DOHH2 (cell line): Measurements from ENCODE around the gene LRRC46.

Source experiments
- H3F3A ChIP-seq: fragments of 200-600 bp; sonication (generic), shearing (Covaris generic); 2 replicates; pipeline ENCODE4 v1.6.0; 2016; ENCODE audit warnings: antibody characterized with exemption, mild to moderate bottlenecking; ENCODE audit not compliant: control insufficient read depth, insufficient read depth
- H3K27ac ChIP-seq: fragments of 200-600 bp; sonication (generic); 2 replicates; pipeline ENCODE4 v1.5.1; 2014; ENCODE audit warnings: low read depth, mild to moderate bottlenecking, low read length, moderate library complexity
- H3K27me3 ChIP-seq: fragments of 200-600 bp; sonication (generic); 2 replicates; pipeline ENCODE4 v1.6.1; 2014; ENCODE audit warnings: mild to moderate bottlenecking, low read length, mixed read lengths; ENCODE audit not compliant: control insufficient read depth
- H3K36me3 ChIP-seq: fragments of 200-600 bp; sonication (generic); 2 replicates; pipeline ENCODE4 v1.6.1; 2014; ENCODE audit warnings: mild to moderate bottlenecking, low read length, moderate library complexity, mixed read lengths; ENCODE audit not compliant: control insufficient read depth
- H3K4me1 ChIP-seq: fragments of 200-600 bp; sonication (generic); 2 replicates; pipeline ENCODE4 v1.6.1; 2014; ENCODE audit warnings: mild to moderate bottlenecking, low read length, mixed read lengths; ENCODE audit not compliant: control insufficient read depth
- H3K4me2 ChIP-seq: fragments of 200-600 bp; sonication (generic); 2 replicates; pipeline ENCODE4 v1.6.0; 2014; ENCODE audit warnings: mild to moderate bottlenecking, low read length, moderate library complexity
- H3K4me3 ChIP-seq: fragments of 200-600 bp; sonication (generic); 2 replicates; pipeline ENCODE4 v1.5.1; 2014; ENCODE audit warnings: mild to moderate bottlenecking, low read length, mixed read lengths
- H3K79me2 ChIP-seq: fragments of 200-600 bp; sonication (generic); 2 replicates; pipeline ENCODE4 v1.6.1; 2014; ENCODE audit warnings: mild to moderate bottlenecking, low read length, mixed read lengths; ENCODE audit not compliant: control insufficient read depth
- H3K9me2 ChIP-seq: fragments of 200-600 bp; sonication (generic); replicated peaks from 2 replicates; pipeline ENCODE4 v1.6.1; 2014; ENCODE audit warnings: mild to moderate bottlenecking, low read length, mixed read lengths; ENCODE audit not compliant: control insufficient read depth
- H3K9me3 ChIP-seq: fragments of 200-600 bp; sonication (generic); 2 replicates; pipeline ENCODE4 v1.6.1; 2014; ENCODE audit warnings: antibody characterized with exemption, low read length, mixed read lengths; ENCODE audit not compliant: control insufficient read depth, insufficient read depth
- H4K20me1 ChIP-seq: fragments of 200-600 bp; sonication (generic); 2 replicates; pipeline ENCODE4 v1.6.0; 2014; ENCODE audit warnings: low read depth, mild to moderate bottlenecking, antibody characterized with exemption, low read length, moderate library complexity; ENCODE audit not compliant: control insufficient read depth, insufficient read depth
- CTCF ChIP-seq: fragments of 200-600 bp; sonication (generic); IDR thresholded peaks from one replicate; pipeline ENCODE4 v1.5.1; 2014; ENCODE audit warnings: antibody characterized with exemption, mild to moderate bottlenecking, low read depth, low read length; ENCODE audit not compliant: poor library complexity, severe bottlenecking
- EZH2phosphoT487 ChIP-seq: fragments of 200-600 bp; sonication (generic); IDR thresholded peaks from 2 replicates; pipeline ENCODE4 v1.6.1; 2017; ENCODE audit warnings: borderline replicate concordance, mild to moderate bottlenecking, antibody characterized with exemption, low read length, moderate library complexity, mixed read lengths

Gene LRRC46

GRCh38 chr17:47844227-47844626 lies 12.8 kb downstream of the LRRC46 start:
- no peaks in the 10 kb centered on the region for H3K9me2 ChIP-seq
- no peak overlapping the region for H3K27ac ChIP-seq
- TF ChIP-seq EZH2phosphoT487 (no peak), CTCF (no peak)

GRCh38 chr17:47844814-47845715 lies 13.6 kb downstream of the LRRC46 start:
- Histone ChIP-seq H3K4me1 (peaks cover 20% of the 10 kb centered on the region), H3F3A (no peaks in the 10 kb centered on the region), H3K4me2 (no peak overlapping the region), H3K4me3 (no peak overlapping the region), H3K79me2 (no peaks in the 10 kb centered on the region; the same call in 1 of the 2 replicates), H3K9me2 (no peaks in the 10 kb centered on the region), H4K20me1 (no peaks in the 10 kb centered on the region), H3K9me3 (no peaks in the 10 kb centered on the region), H3K27me3 (peaks cover 22% of the 10 kb centered on the region), H3K27ac (no peak overlapping the region), H3K36me3 (no peaks in the 10 kb centered on the region)
- peak; percentile 58 for TF ChIP-seq CTCF
- TF ChIP-seq EZH2phosphoT487, result no peak

More at GRCh38 chr17:47844227-47844626, 12.8 kb downstream of the LRRC46 start:
- Histone ChIP-seq H3K79me2 (no peaks in the 10 kb centered on the region; the same call in 1 of the 2 replicates), H3K4me3 (no peak overlapping the region), H3K9me3 (no peaks in the 10 kb centered on the region), H3K36me3 (no peaks in the 10 kb centered on the region), H3K4me2 (no peak overlapping the region), H4K20me1 (no peaks in the 10 kb centered on the region), H3K27me3 (peaks cover 14% of the 10 kb centered on the region; the same call in 1 of the 2 replicates), H3K4me1 (peaks cover 22% of the 10 kb centered on the region), H3F3A (no peaks in the 10 kb centered on the region)

GRCh38 chr17:47845716-47846075 lies 14.2 kb downstream of the LRRC46 start:
- H3K27ac ChIP-seq, result no peak overlapping the region
- no peaks in the 10 kb centered on the region for H3K36me3 ChIP-seq
- TF ChIP-seq CTCF (no peak), EZH2phosphoT487 (no peak)
- H3K4me3 ChIP-seq, result no peak overlapping the region
- no peaks in the 10 kb centered on the region for H4K20me1 ChIP-seq
- no peaks in the 10 kb centered on the region for H3K9me2 ChIP-seq
- no peaks in the 10 kb centered on the region for H3K79me2 ChIP-seq
- no peaks in the 10 kb centered on the region for H3F3A ChIP-seq
- peaks cover 14% of the 10 kb centered on the region for H3K4me1 ChIP-seq
- H3K9me3 ChIP-seq, result no peaks in the 10 kb centered on the region
- peaks cover 28% of the 10 kb centered on the region for H3K27me3 ChIP-seq
- no peak overlapping the region for H3K4me2 ChIP-seq
